HepG2 (cell line): ENCODE measurements around the gene DDX19B. TPM values are rescaled to one million over a fixed set of nuclear protein-coding genes. Genes with fewer than 3 reads are reported as not detected.

ENCODE experiments used
- ATAC-seq: fragments of 200-7000 bp; cut with Tn5 transposase; 3 replicates; pipeline ENCODE4 v1.9.1; 2020; ENCODE audit warnings: mild to moderate bottlenecking, moderate library complexity
- Bru-seq: library from RNA; stranded (reverse); fragments of 400-500 nt; gene quantifications from one replicate; lab custom pipeline; 2021; lab: Mats Ljungman, UMichigan
- BruChase-seq, 2 experiments: library from RNA; stranded (reverse); fragments of 400-500 nt; gene quantifications; one replicate each; lab custom pipeline; 2021; lab: Mats Ljungman, UMichigan
- BruUV-seq: library from RNA; stranded (reverse); fragments of 400-500 nt; replicated peaks from 2 replicates; lab custom pipeline; 2021; lab: Mats Ljungman, UMichigan
- CTCF ChIA-PET: fragments of 300-600 bp; formaldehyde crosslinking; extraction: SDS; loops from one replicate; lab custom pipeline; 2021; ENCODE audit warnings: low total read pairs, inconsistent platforms, low intra/inter-chr PET ratio; lab: Yijun Ruan, JAX
- POLR2A ChIA-PET: fragments of 350-600 bp; sonication (Branson Sonifier 250); formaldehyde crosslinking; loops from one replicate; lab custom pipeline; 2020; ENCODE audit warnings: antibody characterized with exemption, inconsistent platforms; lab: Yijun Ruan, JAX
- DNase-seq: peaks from one replicate; pipeline ENCODE4 v3.0.0-alpha.2; 2015; ENCODE audit warnings: low spot score
- FAIRE-seq: peaks from 3 replicates; lab custom pipeline; 2011; peaks lifted over from hg19 to GRCh38; lab: Jason Lieb, UNC
- H2AFZ ChIP-seq: one replicate; pipeline ENCODE4 v1.6.1; 2011; ENCODE audit warnings: low read length, inconsistent platforms
- H3K27ac ChIP-seq: fragments of 300-600 bp; 3 replicates; pipeline ENCODE4 v1.8.0; 2011; ENCODE audit warnings: mixed run types, mild to moderate bottlenecking, mixed read lengths, low read length, inconsistent platforms; ENCODE audit not compliant: insufficient read depth; ENCODE audit errors: extremely low read length
- H3K27me3 ChIP-seq, 2 experiments: fragments of 200-600 bp in 1 of 2; 2 replicates in 1 of 2; 3 replicates in 1 of 2; pipeline versions ENCODE4 v1.6.0 to v1.8.0; 2011; ENCODE audit warnings: low read length in 2 of 2, mild to moderate bottlenecking in 2 of 2, moderate library complexity in 2 of 2, inconsistent platforms in 1 of 2; ENCODE audit not compliant: insufficient read depth in 2 of 2, control insufficient read depth in 1 of 2
- H3K36me3 ChIP-seq, 2 experiments: fragments of 200-600 bp in 1 of 2; replicated peaks in 1 of 2; 2 replicates in 1 of 2; 3 replicates in 1 of 2; pipeline versions ENCODE4 v1.5.1 to v1.8.0; 2011; ENCODE audit warnings: low read length in 2 of 2, inconsistent platforms in 1 of 2; ENCODE audit not compliant: insufficient read depth in 2 of 2, control insufficient read depth in 1 of 2
- H3K4me1 ChIP-seq: 2 replicates; pipeline ENCODE4 v1.5.1; 2012; ENCODE audit warnings: low read length, inconsistent platforms; ENCODE audit not compliant: insufficient read depth
- H3K4me2 ChIP-seq: 2 replicates; pipeline ENCODE4 v1.6.0; 2011; ENCODE audit warnings: low read depth, low read length, inconsistent platforms
- H3K4me3 ChIP-seq, 3 experiments: fragments of 200-600 bp in 1 of 3; sonication (generic), shearing (Covaris generic) in 1 of 3; replicated peaks in 1 of 3; 2 replicates each; pipeline ENCODE4 v1.5.1; 2011 to 2016; ENCODE audit warnings: low read length in 3 of 3, inconsistent platforms in 2 of 3, low read depth in 2 of 3, mild to moderate bottlenecking in 2 of 3, control low read depth in 1 of 3, mixed read lengths in 1 of 3; ENCODE audit not compliant: insufficient read depth in 1 of 3
- H3K79me2 ChIP-seq: one replicate; pipeline ENCODE4 v1.6.1; 2011; ENCODE audit warnings: low read length, inconsistent platforms; ENCODE audit not compliant: insufficient read depth
- H3K9ac ChIP-seq: 2 replicates; pipeline ENCODE4 v1.6.0; 2011; ENCODE audit warnings: mild to moderate bottlenecking, low read depth, low read length, inconsistent platforms; ENCODE audit not compliant: insufficient read depth
- H3K9me3 ChIP-seq: 2 replicates; pipeline ENCODE4 v1.5.1; 2012; ENCODE audit warnings: mild to moderate bottlenecking, low read length
- H4K20me1 ChIP-seq: 2 replicates; pipeline ENCODE4 v1.6.0; 2011; ENCODE audit warnings: inconsistent platforms, mild to moderate bottlenecking, low read length, moderate library complexity; ENCODE audit not compliant: insufficient read depth
- GABPB1 ChIP-seq: IDR thresholded peaks from 2 replicates; pipeline ENCODE4 v1.6.1; 2016; ENCODE audit warnings: mild to moderate bottlenecking, missing genetic modification reagents, moderate library complexity, missing compliant biosample characterization
- ZFY ChIP-seq: sonication (generic); formaldehyde crosslinking; IDR thresholded peaks from 2 replicates; pipeline ENCODE4 v1.4.0; 2020; ENCODE audit warnings: missing genetic modification reagents
- ZMYM3 ChIP-seq: sonication (generic); formaldehyde crosslinking; IDR thresholded peaks from 2 replicates; pipeline ENCODE4 v1.5.1; 2020; ENCODE audit warnings: mild to moderate bottlenecking, missing genetic modification reagents
- ZNF329 ChIP-seq: sonication (generic); formaldehyde crosslinking; IDR thresholded peaks from 2 replicates; pipeline ENCODE4 v1.9.0; 2021; ENCODE audit warnings: low read depth, mild to moderate bottlenecking, missing genetic modification reagents
- ZNF790 ChIP-seq: sonication (generic); formaldehyde crosslinking; IDR thresholded peaks from 2 replicates; pipeline ENCODE4 v1.8.0; 2022; ENCODE audit warnings: missing genetic modification reagents, mild to moderate bottlenecking, borderline replicate concordance
- ZNF883 ChIP-seq: sonication (generic); formaldehyde crosslinking; IDR thresholded peaks from 2 replicates; pipeline ENCODE4 v1.5.1; 2020; ENCODE audit warnings: mild to moderate bottlenecking, missing genetic modification reagents; ENCODE audit errors: not compliant biosample characterization
- WGBS: methylation state at CpG from one replicate; pipeline ENCODE4 v1.1.6; 2017; ENCODE audit warnings: low lambda C conversion rate; 5-methylcytosine and 5-hydroxymethylcytosine counted together
- in situ Hi-C: cut with HindIII; loops from 2 replicates; pipeline ENCODE4 v1.10.0; 2017; ENCODE audit warnings: low pct_unique_long_range_greater_than_20kb; ENCODE audit not compliant: extremely low pct_ligation_motif_present
- intact Hi-C: fragments of 100-400 bp; cut with micrococcal nuclease; formaldehyde crosslinking; loops from one replicate; pipeline ENCODE4 v1.10.0; 2022; ENCODE audit not compliant: unreplicated experiment
- long read RNA-seq, 2 experiments: library from RNA in 1 of 2; library from polyadenylated mRNA in 1 of 2; stranded (forward) in 1 of 2; unstranded in 1 of 2; transcript quantifications; one replicate each; pipeline ENCODE4 v2.0.0, GENCODE V29; 2019 to 2022
- polyA minus RNA-seq, 3 experiments: library from RNA; depleted of rRNA, polyadenylated mRNA; stranded (reverse); fragments of >200 nt; gene quantifications; 2 replicates each; pipeline ENCODE4 v1.2.3, GENCODE V29; 2011; ENCODE audit warnings: low replicate concordance in 1 of 3
- polyA plus RNA-seq, 8 experiments: library from polyadenylated mRNA; depleted of rRNA in 3 of 8; stranded (reverse) in 7 of 8; unstranded in 1 of 8; fragments of >200 nt; fragmentation: Illumina TruSeq in 4 of 8; extraction: Trizol in 4 of 8; gene quantifications; 2 replicates each; pipeline versions ENCODE4 v1.2.1 to v1.2.3, GENCODE V29; 2011 to 2016; ENCODE audit warnings: low read depth in 4 of 8, missing spikeins in 1 of 8, mixed read lengths in 1 of 8; ENCODE audit not compliant: insufficient read depth in 1 of 8
- total RNA-seq, 5 experiments: library from RNA; depleted of rRNA; stranded (reverse); fragments of >200 nt; fragmentation: Illumina TruSeq; extraction: Trizol; gene quantifications; 2 replicates each; pipeline ENCODE4 v1.2.3, GENCODE V29; 2016; ENCODE audit warnings: low read depth in 1 of 5
- TF ChIP-seq, protein P1 (sequence below): sonication (generic); formaldehyde crosslinking; conservative IDR thresholded peaks from 2 replicates; pipeline ENCODE4 v1.8.1; 2023; ENCODE audit warnings: missing genetic modification reagents
- TF ChIP-seq, protein P2 (sequence below): sonication (generic); formaldehyde crosslinking; IDR thresholded peaks from 2 replicates; pipeline ENCODE4 v1.5.0; 2020; ENCODE audit warnings: missing genetic modification reagents
- TF ChIP-seq, protein P3 (sequence below): sonication (generic); formaldehyde crosslinking; IDR thresholded peaks from 2 replicates; pipeline ENCODE4 v1.8.0; 2022; ENCODE audit warnings: missing genetic modification reagents, mild to moderate bottlenecking, borderline replicate concordance

DDX19B gene
- total RNA-seq (2016; rRNA removed; fragmentation: Illumina TruSeq; extraction: Trizol) (36.2 and 45.1 TPM in 2 replicates), polyA plus RNA-seq (2011; rRNA removed) (40.0 and 48.1 TPM in 2 replicates), polyA minus RNA-seq (2011; rRNA and poly(A)+ RNA removed; ENCODE audit: low replicate concordance) (14.4 and 19.9 TPM in 2 replicates), Bru-seq, nascent RNA (percentile 61 among the genes with signal in this experiment), BruChase-seq, experiment 1, labeled RNA remaining after a 6-hour chase (percentile 87 among the genes with signal in this experiment), BruChase-seq, experiment 2, labeled RNA remaining after a 2-hour chase (percentile 79 among the genes with signal in this experiment)
- total RNA-seq (2016; cell fraction: cytosol; rRNA removed; fragmentation: Illumina TruSeq; extraction: Trizol; ENCODE audit: low read depth) = 12.8 and 12.9 TPM in 2 replicates
- 39.6 and 45.1 TPM in 2 replicates for total RNA-seq (2016; cell fraction: insoluble cytoplasmic fraction; rRNA removed; fragmentation: Illumina TruSeq; extraction: Trizol)
- 23.3 and 24.2 TPM in 2 replicates for total RNA-seq (2016; cell fraction: membrane; rRNA removed; fragmentation: Illumina TruSeq; extraction: Trizol)
- 19.1 and 19.2 TPM in 2 replicates for total RNA-seq (2016; cell fraction: nucleus; rRNA removed; fragmentation: Illumina TruSeq; extraction: Trizol)
- 32.7 and 34.5 TPM in 2 replicates for polyA plus RNA-seq (2011; cell fraction: cytosol; rRNA removed)
- polyA plus RNA-seq (2011; cell fraction: nucleus; rRNA removed) = 37.9 and 40.4 TPM in 2 replicates
- polyA plus RNA-seq (2012) = 44.8 and 46.5 TPM in 2 replicates
- 19.4 and 20.0 TPM in 2 replicates for polyA plus RNA-seq (2016; cell fraction: cytosol; fragmentation: Illumina TruSeq; extraction: Trizol; ENCODE audit: low read depth)
- polyA plus RNA-seq (2016; cell fraction: insoluble cytoplasmic fraction; fragmentation: Illumina TruSeq; extraction: Trizol; ENCODE audit: low read depth) = 52.7 and 69.9 TPM in 2 replicates
- polyA plus RNA-seq (2016; cell fraction: membrane; fragmentation: Illumina TruSeq; extraction: Trizol; ENCODE audit: low read depth) = 27.4 and 28.0 TPM in 2 replicates
- polyA plus RNA-seq (2016; cell fraction: nucleus; fragmentation: Illumina TruSeq; extraction: Trizol; ENCODE audit: insufficient read depth, low read depth) = 38.1 and 41.2 TPM in 2 replicates
- polyA minus RNA-seq (2011; cell fraction: cytosol; rRNA and poly(A)+ RNA removed) = 9.7 and 21.2 TPM in 2 replicates
- 19.9 and 21.8 TPM in 2 replicates for polyA minus RNA-seq (2011; cell fraction: nucleus; rRNA and poly(A)+ RNA removed)
- long read RNA-seq, experiment 1, transcript DDX19B-201 (12 exons, 3,386 nt) = major isoform, 63 of 93 reads
- long read RNA-seq, experiment 1, transcript DDX19B-203 (10 exons, 1,717 nt) = minor isoform, 10 of 93 reads
- long read RNA-seq, experiment 1, partial matches to known transcripts = 4 of 93 reads
- long read RNA-seq, experiment 1, other reads (novel, unspliced or antisense) = 13 of 93 reads
- long read RNA-seq, experiment 2, transcript DDX19B-203 (10 exons, 1,717 nt) = minor isoform, 5 of 125 reads
- long read RNA-seq, experiment 2, transcript DDX19B-201 (12 exons, 3,386 nt) = major isoform, 74 of 125 reads
- long read RNA-seq, experiment 2, partial matches to known transcripts = 25 of 125 reads
- long read RNA-seq, experiment 2, other reads (novel, unspliced or antisense) = 17 of 125 reads

DNA sequence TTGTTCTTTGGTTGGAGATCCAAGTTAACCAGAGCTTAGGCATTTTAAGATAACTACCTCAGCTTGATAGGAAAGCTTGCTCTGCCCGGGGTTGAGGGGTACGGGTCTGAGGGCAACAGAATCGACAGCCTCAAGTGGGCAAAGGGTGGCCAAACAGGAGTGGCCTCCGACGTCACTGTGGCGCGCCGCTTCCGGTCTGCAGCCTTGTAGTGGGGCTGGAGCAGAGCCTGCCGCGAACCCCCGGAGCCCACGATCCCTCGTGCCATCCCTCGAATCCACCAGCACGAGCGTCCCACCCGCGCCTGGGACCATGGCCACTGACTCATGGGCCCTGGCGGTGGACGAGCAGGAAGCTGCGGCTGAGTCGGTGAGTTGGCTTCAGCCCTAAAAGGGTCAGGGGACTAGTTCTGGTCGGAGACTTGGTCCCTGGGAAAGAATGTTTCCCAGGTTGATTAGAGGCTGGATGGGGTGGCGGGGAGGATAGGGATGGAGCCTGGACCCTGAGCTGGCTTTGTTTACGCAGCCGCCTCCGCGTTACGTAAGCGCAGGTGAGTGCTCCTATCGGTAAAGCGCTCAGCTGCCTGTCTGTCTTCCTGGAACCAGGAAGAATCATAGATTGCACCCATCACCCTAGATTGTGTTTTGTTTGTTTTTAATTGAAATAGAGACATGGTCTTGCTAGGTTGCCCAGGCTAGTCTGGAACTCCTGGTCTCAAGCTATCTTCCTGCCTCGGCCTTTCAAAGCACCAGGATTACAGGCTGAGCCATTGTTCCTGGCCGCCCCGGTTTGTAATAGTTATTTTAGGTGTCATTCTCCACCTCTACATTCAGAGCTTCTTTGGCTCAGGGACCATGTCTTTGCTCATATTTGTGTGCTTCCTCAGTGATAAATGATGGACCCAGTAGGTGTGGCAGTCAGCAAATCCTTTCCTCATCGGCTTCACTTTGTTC lies at the start of gene DDX19B:
DDX19B (plus strand) TSS at position 199 of the 951 bp plus-strand sequence; CDS start at position 311, 112 bp downstream.
- Histone ChIP-seq H3K27ac (peak within 1 kb of the TSS; percentile 95), H4K20me1 (no peaks in the 10 kb centered on the region), H3K4me2 (peak within 1 kb of the TSS; percentile 84), H3K36me3 (peaks cover 1 to 6% of the 10 kb centered on the region in 2 experiments; a peak in 3 of 5 replicates), H3K4me3 (peak within 1 kb of the TSS; percentile 75 to 91 (median 75)), H2AFZ (peak within 1 kb of the TSS; percentile 29), H3K79me2 (peaks cover 52% of the 10 kb centered on the region), H3K9ac (peak within 1 kb of the TSS; percentile 92), H3K4me1 (peaks cover 52% of the 10 kb centered on the region), H3K27me3 (no peaks in the 10 kb centered on the region), H3K9me3 (peaks cover 8% of the 10 kb centered on the region)
- peak; percentile 92 for ATAC-seq
- peak; percentile 90 for DNase-seq
- FAIRE-seq = peak; percentile 76
- ChIA-PET POLR2A (interaction anchor here (0.7 to 6.2 kb wide), 20 partner anchors 8 to 225 kb away, joined by 3 to 160 read pairs (median 4); partner anchors contain the start of genes AARS1, DDX19A and EXOSC6), CTCF (no interaction called here)
- intact Hi-C loops (loop anchor here (2.0 kb wide), 1 partner anchor 48 kb away; the partner anchor contains the start of gene DDX19A), in situ Hi-C loops (no loop called here)
- WGBS = under 1% methylated on average over 25 of the region's 37 CpGs
- BruUV-seq = TSS peak; percentile 100
- TF ChIP-seq GABPB1 (CRISPR knock-in tag) (peak; percentile 99), ZFY (CRISPR knock-in tag) (peak; percentile 74), ZNF790 (CRISPR knock-in tag) (no peak; the same call in 1 of the 2 replicates), ZNF329 (peak; percentile 67; the same call in 1 of the 2 replicates), ZMYM3 (peak; percentile 48; the same call in 1 of the 2 replicates), ZNF883 (peak; percentile 95)
- TF ChIP-seq, protein P1, sequence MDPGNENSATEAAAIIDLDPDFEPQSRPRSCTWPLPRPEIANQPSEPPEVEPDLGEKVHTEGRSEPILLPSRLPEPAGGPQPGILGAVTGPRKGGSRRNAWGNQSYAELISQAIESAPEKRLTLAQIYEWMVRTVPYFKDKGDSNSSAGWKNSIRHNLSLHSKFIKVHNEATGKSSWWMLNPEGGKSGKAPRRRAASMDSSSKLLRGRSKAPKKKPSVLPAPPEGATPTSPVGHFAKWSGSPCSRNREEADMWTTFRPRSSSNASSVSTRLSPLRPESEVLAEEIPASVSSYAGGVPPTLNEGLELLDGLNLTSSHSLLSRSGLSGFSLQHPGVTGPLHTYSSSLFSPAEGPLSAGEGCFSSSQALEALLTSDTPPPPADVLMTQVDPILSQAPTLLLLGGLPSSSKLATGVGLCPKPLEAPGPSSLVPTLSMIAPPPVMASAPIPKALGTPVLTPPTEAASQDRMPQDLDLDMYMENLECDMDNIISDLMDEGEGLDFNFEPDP (CRISPR knock-in tag) = 0 out of 2 replicates have a peak, but pooled peaks have one; percentile 79
- TF ChIP-seq, protein P2, sequence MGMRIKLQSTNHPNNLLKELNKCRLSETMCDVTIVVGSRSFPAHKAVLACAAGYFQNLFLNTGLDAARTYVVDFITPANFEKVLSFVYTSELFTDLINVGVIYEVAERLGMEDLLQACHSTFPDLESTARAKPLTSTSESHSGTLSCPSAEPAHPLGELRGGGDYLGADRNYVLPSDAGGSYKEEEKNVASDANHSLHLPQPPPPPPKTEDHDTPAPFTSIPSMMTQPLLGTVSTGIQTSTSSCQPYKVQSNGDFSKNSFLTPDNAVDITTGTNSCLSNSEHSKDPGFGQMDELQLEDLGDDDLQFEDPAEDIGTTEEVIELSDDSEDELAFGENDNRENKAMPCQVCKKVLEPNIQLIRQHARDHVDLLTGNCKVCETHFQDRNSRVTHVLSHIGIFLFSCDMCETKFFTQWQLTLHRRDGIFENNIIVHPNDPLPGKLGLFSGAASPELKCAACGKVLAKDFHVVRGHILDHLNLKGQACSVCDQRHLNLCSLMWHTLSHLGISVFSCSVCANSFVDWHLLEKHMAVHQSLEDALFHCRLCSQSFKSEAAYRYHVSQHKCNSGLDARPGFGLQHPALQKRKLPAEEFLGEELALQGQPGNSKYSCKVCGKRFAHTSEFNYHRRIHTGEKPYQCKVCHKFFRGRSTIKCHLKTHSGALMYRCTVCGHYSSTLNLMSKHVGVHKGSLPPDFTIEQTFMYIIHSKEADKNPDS (CRISPR knock-in tag) = peak; percentile 94
- TF ChIP-seq, protein P3, sequence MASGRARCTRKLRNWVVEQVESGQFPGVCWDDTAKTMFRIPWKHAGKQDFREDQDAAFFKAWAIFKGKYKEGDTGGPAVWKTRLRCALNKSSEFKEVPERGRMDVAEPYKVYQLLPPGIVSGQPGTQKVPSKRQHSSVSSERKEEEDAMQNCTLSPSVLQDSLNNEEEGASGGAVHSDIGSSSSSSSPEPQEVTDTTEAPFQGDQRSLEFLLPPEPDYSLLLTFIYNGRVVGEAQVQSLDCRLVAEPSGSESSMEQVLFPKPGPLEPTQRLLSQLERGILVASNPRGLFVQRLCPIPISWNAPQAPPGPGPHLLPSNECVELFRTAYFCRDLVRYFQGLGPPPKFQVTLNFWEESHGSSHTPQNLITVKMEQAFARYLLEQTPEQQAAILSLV (CRISPR knock-in tag) = peak; percentile 95; the same call in 1 of the 2 replicates
